ENCODE measurements around the gene EPHA6. TPM values are rescaled to one million over a fixed set of nuclear protein-coding genes. Genes with fewer than 3 reads are reported as not detected.

Gene EPHA6
- total RNA-seq, 1 experiment from 2014 or later: 0.61 TPM

DNA sequence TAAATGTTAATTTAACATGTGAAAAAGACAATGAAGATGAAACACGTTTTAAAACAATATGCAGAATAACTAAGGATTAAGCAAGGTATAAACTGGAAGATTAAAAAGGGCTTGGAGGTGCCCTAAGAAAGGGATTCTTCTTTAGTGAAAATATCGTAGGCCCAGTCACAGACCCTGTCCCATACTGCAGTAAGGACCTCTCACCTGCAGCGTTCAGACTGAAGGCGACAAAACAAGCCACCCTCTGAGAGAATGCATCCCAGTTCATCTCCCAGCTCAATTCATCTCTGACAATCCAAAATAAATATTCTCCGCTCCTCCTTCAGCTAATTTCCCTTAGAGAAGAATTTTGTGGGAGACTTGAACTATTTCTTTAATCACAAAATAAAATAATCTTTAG lies 847.9 kb downstream of the EPHA6 start:
- H3T11ph ChIP-seq (ENCODE audit: low read length): no peak overlapping the region
- no peak overlapping the region for H2BK12ac ChIP-seq (ENCODE audit: insufficient read length, low read depth, low read length)
- no peaks in the 10 kb centered on the region for H3K79me2 ChIP-seq (ENCODE audit: insufficient read depth, low read length)
- H2BK5ac ChIP-seq (ENCODE audit: insufficient read length, low read length): no peak overlapping the region
- H3K4me1 Mint-ChIP-seq: peaks cover 11 to 17% of the 10 kb centered on the region in 2 experiments
- no peak overlapping the region for H2BK120ac ChIP-seq (ENCODE audit: low read depth, low read length, poor library complexity, severe bottlenecking)
- no peak overlapping the region for H3K4me2 ChIP-seq (ENCODE audit: insufficient read depth, insufficient read length, low read length)
- no peak overlapping the region for H3K27ac ChIP-seq (ENCODE audit: insufficient read length, low read depth, low read length)
- no peak overlapping the region for H4K91ac ChIP-seq (ENCODE audit: insufficient read length, low read depth, low read length)
- H3K4ac ChIP-seq (ENCODE audit: low read depth, low read length): no peak overlapping the region
- no peak overlapping the region for H4K8ac ChIP-seq (replicated peaks; ENCODE audit: insufficient read length, low read depth, low read length)
- no peak overlapping the region for H3K27ac Mint-ChIP-seq
- no peak overlapping the region for H2BK20ac ChIP-seq (ENCODE audit: low read depth, low read length, poor library complexity, severe bottlenecking)
- no CpG with 5 or more reads among the region's 5 CpGs for WGBS (ENCODE audit: extremely low coverage, insufficient read length, low lambda C conversion rate)
- no peak overlapping the region for H3K9ac ChIP-seq (ENCODE audit: extremely low read depth, insufficient read length, low read length)
- TF ChIP-seq, protein P1, sequence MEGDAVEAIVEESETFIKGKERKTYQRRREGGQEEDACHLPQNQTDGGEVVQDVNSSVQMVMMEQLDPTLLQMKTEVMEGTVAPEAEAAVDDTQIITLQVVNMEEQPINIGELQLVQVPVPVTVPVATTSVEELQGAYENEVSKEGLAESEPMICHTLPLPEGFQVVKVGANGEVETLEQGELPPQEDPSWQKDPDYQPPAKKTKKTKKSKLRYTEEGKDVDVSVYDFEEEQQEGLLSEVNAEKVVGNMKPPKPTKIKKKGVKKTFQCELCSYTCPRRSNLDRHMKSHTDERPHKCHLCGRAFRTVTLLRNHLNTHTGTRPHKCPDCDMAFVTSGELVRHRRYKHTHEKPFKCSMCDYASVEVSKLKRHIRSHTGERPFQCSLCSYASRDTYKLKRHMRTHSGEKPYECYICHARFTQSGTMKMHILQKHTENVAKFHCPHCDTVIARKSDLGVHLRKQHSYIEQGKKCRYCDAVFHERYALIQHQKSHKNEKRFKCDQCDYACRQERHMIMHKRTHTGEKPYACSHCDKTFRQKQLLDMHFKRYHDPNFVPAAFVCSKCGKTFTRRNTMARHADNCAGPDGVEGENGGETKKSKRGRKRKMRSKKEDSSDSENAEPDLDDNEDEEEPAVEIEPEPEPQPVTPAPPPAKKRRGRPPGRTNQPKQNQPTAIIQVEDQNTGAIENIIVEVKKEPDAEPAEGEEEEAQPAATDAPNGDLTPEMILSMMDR (conservative IDR thresholded peaks at IDR 0.05): no peak
- DNase-seq: peak; percentile 27
- no peak overlapping the region for H2AFZ ChIP-seq (ENCODE audit: low read length)
- H3K27me3 Mint-ChIP-seq (ENCODE audit: low read depth): peaks cover 10% of the 10 kb centered on the region
- H3K56ac ChIP-seq (ENCODE audit: insufficient read length, low read depth, low read length): no peak overlapping the region
- H3K36me3 Mint-ChIP-seq (ENCODE audit: insufficient read depth in 1 of 3, low read depth in 3 of 3): peaks cover 0 to 6% (median 0%) of the 10 kb centered on the region in 3 experiments; a peak in 4 of 7 replicates
- no peaks in the 10 kb centered on the region for H3K9me3 ChIP-seq (ENCODE audit: control insufficient read depth, low read depth, low read length)
- no peak overlapping the region for H2BK15ac ChIP-seq (ENCODE audit: low read depth, low read length)
- H3K23me2 ChIP-seq (ENCODE audit: insufficient read length, low read depth, low read length, poor library complexity, severe bottlenecking): no peaks in the 10 kb centered on the region
- no peak overlapping the region for H3K23ac ChIP-seq (ENCODE audit: insufficient read length, low read depth, low read length)
- no peak overlapping the region for H2AK5ac ChIP-seq (ENCODE audit: insufficient read length, low read length)
- H4K5ac ChIP-seq (ENCODE audit: insufficient read length, low read depth, low read length): no peak overlapping the region
- peaks cover 2 to 7% of the 10 kb centered on the region in 2 experiments; a peak in 4 of 5 replicates for H3K9me3 Mint-ChIP-seq
- no peaks in the 10 kb centered on the region for H4K20me1 ChIP-seq (ENCODE audit: control insufficient read depth, insufficient read depth, insufficient read length)
- H3K4me3 Mint-ChIP-seq: no peak overlapping the region
- peaks cover 4% of the 10 kb centered on the region for H3K4me1 ChIP-seq (ENCODE audit: insufficient read depth, low read length)
- H3K27me3 ChIP-seq (ENCODE audit: insufficient read depth, low read length): no peaks in the 10 kb centered on the region
- H3K14ac ChIP-seq (ENCODE audit: insufficient read depth, low read length): no peak overlapping the region
- no peaks in the 10 kb centered on the region for H3K79me1 ChIP-seq (ENCODE audit: insufficient read depth, low read depth, low read length, poor library complexity, severe bottlenecking)
- H3K18ac ChIP-seq (ENCODE audit: insufficient read length, low read depth, low read length): no peak overlapping the region
